Progenitor cell of endocrine pancreas (in vitro differentiated cells): ENCODE data around the gene TACR1. TPM values are rescaled to one million over a fixed set of nuclear protein-coding genes. Genes with fewer than 3 reads are reported as not detected.
"Not testable (repeated sequence)": the region's sequence is repeated elsewhere in the genome, so short reads cannot be mapped to it uniquely, and the experiment has no call there.

ENCODE experiments used
- DNase-seq: peaks from one replicate; pipeline ENCODE4 v3.0.0; 2021; ENCODE audit warnings: low spot score; ENCODE audit not compliant: unreplicated experiment
- H3K27ac Mint-ChIP-seq: 2 replicates; pipeline ENCODE4 v1.8.0; 2021; ENCODE audit warnings: mild to moderate bottlenecking, moderate library complexity, mixed read lengths
- H3K27me3 Mint-ChIP-seq: 2 replicates; pipeline ENCODE4 v1.8.0; 2021; ENCODE audit warnings: mixed read lengths
- H3K36me3 Mint-ChIP-seq: 2 replicates; pipeline ENCODE4 v1.8.0; 2022; ENCODE audit warnings: mixed read lengths; ENCODE audit not compliant: insufficient read depth
- H3K4me1 Mint-ChIP-seq: 2 replicates; pipeline ENCODE4 v1.8.0; 2021; ENCODE audit warnings: low read depth, mixed read lengths
- H3K4me3 Mint-ChIP-seq: 2 replicates; pipeline ENCODE4 v1.8.0; 2021; ENCODE audit warnings: low read depth, mild to moderate bottlenecking, moderate library complexity, mixed read lengths
- H3K9me3 Mint-ChIP-seq: 2 replicates; pipeline ENCODE4 v1.8.0; 2021; ENCODE audit warnings: low read depth, mixed read lengths
- CTCF ChIP-seq: fragments of 200-600 bp; sonication (generic); IDR thresholded peaks from one replicate; pipeline ENCODE4 v1.5.0; 2021; ENCODE audit warnings: antibody characterized with exemption, mild to moderate bottlenecking; ENCODE audit not compliant: unreplicated experiment
- total RNA-seq: library from RNA; stranded (reverse); gene quantifications from 2 replicates; pipeline ENCODE4 v1.2.1, GENCODE V29; 2021

TACR1 gene
- total RNA-seq, 1 donor from 2014 or later = 0.55 TPM

GRCh38 chr2:75224636-75225094 is 25.3 kb upstream of the TACR1 start:
- H3K27ac Mint-ChIP-seq = no peak overlapping the region
- H3K4me3 Mint-ChIP-seq = no peak overlapping the region
- no peaks in the 10 kb centered on the region for H3K36me3 Mint-ChIP-seq
- H3K9me3 Mint-ChIP-seq = peaks cover 6% of the 10 kb centered on the region
- TF ChIP-seq CTCF = no peak
- H3K27me3 Mint-ChIP-seq = no peaks in the 10 kb centered on the region
- no peak for DNase-seq
- H3K4me1 Mint-ChIP-seq = peaks cover 3% of the 10 kb centered on the region

GRCh38 chr2:75222527-75222926 is 23.2 kb upstream of the TACR1 start:
- DNase-seq = no peak
- Mint-ChIP-seq H3K4me3 (no peak overlapping the region), H3K27me3 (no peaks in the 10 kb centered on the region), H3K9me3 (peaks cover 6% of the 10 kb centered on the region), H3K36me3 (no peaks in the 10 kb centered on the region), H3K27ac (no peak overlapping the region), H3K4me1 (peaks cover 3% of the 10 kb centered on the region)
- TF ChIP-seq CTCF = no peak

DNA sequence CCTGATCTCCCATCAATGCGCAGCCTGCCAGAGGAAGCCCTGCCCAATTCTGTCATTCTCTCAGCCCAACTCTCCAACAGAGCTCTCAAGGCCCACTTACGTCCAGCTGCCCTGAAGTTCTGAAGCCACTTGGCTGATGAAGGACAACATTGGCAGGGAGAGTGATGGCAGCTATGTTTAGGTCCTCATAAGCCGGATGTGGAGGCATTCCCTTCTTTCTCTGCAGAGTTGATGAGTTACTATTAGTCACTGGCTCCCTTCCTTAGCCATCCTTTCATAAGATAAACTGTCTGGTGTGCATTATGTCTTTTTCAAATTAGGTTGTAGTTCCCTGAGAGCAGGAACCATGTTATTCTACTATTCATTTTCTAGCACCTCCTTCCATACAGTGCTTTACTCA is 22.5 kb upstream of the TACR1 start:
- Mint-ChIP-seq H3K4me3 (no peak overlapping the region), H3K27ac (no peak overlapping the region), H3K36me3 (no peaks in the 10 kb centered on the region), H3K9me3 (peaks cover 6% of the 10 kb centered on the region), H3K4me1 (peaks cover 3% of the 10 kb centered on the region), H3K27me3 (no peaks in the 10 kb centered on the region)
- DNase-seq = no peak
- TF ChIP-seq CTCF = no peak

GRCh38 chr2:75219213-75219612 is 19.9 kb upstream of the TACR1 start:
- DNase-seq, H3K36me3 Mint-ChIP-seq, H3K27ac Mint-ChIP-seq, H3K4me1 Mint-ChIP-seq, H3K27me3 Mint-ChIP-seq, H3K4me3 Mint-ChIP-seq, H3K9me3 Mint-ChIP-seq: not testable (repeated sequence)

GRCh38 chr2:75211266-75211770 is 12.0 kb upstream of the TACR1 start:
- no peaks in the 10 kb centered on the region for H3K9me3 Mint-ChIP-seq
- no peak for DNase-seq
- H3K36me3 Mint-ChIP-seq = no peaks in the 10 kb centered on the region
- no peaks in the 10 kb centered on the region for H3K4me1 Mint-ChIP-seq
- peaks cover 15% of the 10 kb centered on the region for H3K27me3 Mint-ChIP-seq
- no peak for TF ChIP-seq CTCF
- no peak overlapping the region for H3K27ac Mint-ChIP-seq
- no peak overlapping the region for H3K4me3 Mint-ChIP-seq

DNA sequence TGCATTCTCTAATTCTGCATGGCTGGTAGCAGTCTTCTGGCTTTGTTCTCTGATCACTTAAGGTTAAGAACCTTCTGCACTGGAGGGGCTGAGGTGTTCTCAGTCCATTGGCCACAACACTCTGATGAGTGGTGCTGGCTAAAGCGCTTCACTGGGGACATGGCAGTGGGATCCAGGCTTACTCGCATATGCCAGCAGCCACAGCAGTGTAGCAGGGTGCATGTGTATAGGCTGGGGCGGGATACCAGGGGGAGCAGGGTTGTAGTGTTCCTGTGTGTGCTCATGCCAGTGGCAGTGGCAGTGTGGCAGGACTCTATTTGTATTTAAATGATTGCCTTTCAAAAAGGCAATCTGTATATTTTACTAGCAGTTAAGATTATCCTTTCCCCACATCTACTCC is 11.1 kb upstream of the TACR1 start:
- H3K36me3 Mint-ChIP-seq = no peaks in the 10 kb centered on the region
- H3K27me3 Mint-ChIP-seq = peaks cover 22% of the 10 kb centered on the region
- TF ChIP-seq CTCF = no peak
- no peaks in the 10 kb centered on the region for H3K9me3 Mint-ChIP-seq
- no peaks in the 10 kb centered on the region for H3K4me1 Mint-ChIP-seq
- no peak overlapping the region for H3K27ac Mint-ChIP-seq
- no peak overlapping the region for H3K4me3 Mint-ChIP-seq
- DNase-seq = no peak
